ENCODE measurements around the gene CT47B1. TPM values are rescaled to one million over a fixed set of nuclear protein-coding genes. Genes with fewer than 3 reads are reported as not detected.

CT47B1 gene
- total RNA-seq, 1 experiment from 2014 or later = not detected

DNA sequence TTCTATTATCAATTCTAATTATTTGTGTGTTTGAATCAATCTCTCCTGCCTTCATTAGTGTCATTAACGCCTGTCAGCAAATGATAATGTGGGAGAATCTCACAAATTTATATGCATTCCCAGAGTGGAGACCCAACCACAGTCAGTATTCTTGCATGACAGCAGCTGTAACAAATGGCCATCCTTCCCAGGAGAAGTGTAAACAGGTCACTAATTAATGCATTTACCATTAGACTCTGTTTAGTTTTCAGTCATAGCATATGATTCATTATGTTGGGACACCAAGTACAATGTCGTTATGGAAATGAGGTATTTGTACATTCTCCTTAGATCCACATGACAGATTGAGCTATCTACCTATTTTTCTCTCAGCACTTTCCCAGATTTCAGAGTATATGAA is 50.5 kb downstream of the CT47B1 start:
- BruUV-seq (replicated peaks) = no TSS peak
- peak overlapping the region; percentile 14 for H3K27ac Mint-ChIP-seq (ENCODE audit: unreplicated experiment)
- H3K9me3 Mint-ChIP-seq (ENCODE audit: low read depth, unreplicated experiment) = peaks cover 2% of the 10 kb centered on the region
- peaks cover 21% of the 10 kb centered on the region for H3K4me1 Mint-ChIP-seq (ENCODE audit: low read depth, unreplicated experiment)
- intact Hi-C loops (cut with micrococcal nuclease; ENCODE audit: unreplicated experiment) = no loop called here
- CTCF ChIA-PET = no interaction called here
- no peaks in the 10 kb centered on the region for H3K27me3 Mint-ChIP-seq (ENCODE audit: unreplicated experiment)
- DNase-seq = no peak
- TF ChIP-seq, protein P1, sequence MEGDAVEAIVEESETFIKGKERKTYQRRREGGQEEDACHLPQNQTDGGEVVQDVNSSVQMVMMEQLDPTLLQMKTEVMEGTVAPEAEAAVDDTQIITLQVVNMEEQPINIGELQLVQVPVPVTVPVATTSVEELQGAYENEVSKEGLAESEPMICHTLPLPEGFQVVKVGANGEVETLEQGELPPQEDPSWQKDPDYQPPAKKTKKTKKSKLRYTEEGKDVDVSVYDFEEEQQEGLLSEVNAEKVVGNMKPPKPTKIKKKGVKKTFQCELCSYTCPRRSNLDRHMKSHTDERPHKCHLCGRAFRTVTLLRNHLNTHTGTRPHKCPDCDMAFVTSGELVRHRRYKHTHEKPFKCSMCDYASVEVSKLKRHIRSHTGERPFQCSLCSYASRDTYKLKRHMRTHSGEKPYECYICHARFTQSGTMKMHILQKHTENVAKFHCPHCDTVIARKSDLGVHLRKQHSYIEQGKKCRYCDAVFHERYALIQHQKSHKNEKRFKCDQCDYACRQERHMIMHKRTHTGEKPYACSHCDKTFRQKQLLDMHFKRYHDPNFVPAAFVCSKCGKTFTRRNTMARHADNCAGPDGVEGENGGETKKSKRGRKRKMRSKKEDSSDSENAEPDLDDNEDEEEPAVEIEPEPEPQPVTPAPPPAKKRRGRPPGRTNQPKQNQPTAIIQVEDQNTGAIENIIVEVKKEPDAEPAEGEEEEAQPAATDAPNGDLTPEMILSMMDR (IDR thresholded peaks at IDR 0.05; ENCODE audit: unreplicated experiment) = no peak
- H3K4me3 Mint-ChIP-seq (ENCODE audit: low read depth, unreplicated experiment) = no peak overlapping the region
- H3K36me3 Mint-ChIP-seq (ENCODE audit: insufficient read depth, unreplicated experiment) = no peaks in the 10 kb centered on the region

DNA sequence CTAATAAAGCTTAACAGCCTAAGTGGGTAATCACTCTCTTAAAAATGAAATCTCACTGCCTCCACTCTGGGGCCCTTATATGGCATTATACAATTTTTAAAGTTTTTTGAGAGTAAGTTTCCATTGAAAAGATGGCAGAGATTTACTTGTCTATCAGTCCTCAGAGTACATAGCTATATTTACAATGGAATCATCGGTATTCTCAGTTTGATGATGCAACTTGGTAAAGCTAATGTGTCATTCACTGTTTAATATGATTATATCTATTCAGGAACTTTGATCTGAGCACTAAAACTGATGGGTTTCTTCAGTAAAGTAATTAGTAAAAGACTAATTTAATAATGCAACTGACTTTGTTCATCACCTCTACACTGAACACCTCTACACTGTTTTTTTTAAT is 51.6 kb downstream of the CT47B1 start:
- no TSS peak for BruUV-seq (replicated peaks)
- intact Hi-C loops (cut with micrococcal nuclease; ENCODE audit: unreplicated experiment) = no loop called here
- Mint-ChIP-seq H3K4me3 (ENCODE audit: low read depth, unreplicated experiment) (no peak overlapping the region), H3K9me3 (ENCODE audit: low read depth, unreplicated experiment) (no peaks in the 10 kb centered on the region), H3K27ac (ENCODE audit: unreplicated experiment) (no peak overlapping the region), H3K27me3 (ENCODE audit: unreplicated experiment) (no peaks in the 10 kb centered on the region), H3K36me3 (ENCODE audit: insufficient read depth, unreplicated experiment) (no peaks in the 10 kb centered on the region), H3K4me1 (ENCODE audit: low read depth, unreplicated experiment) (peaks cover 21% of the 10 kb centered on the region)
- TF ChIP-seq, protein P1 (IDR thresholded peaks at IDR 0.05; ENCODE audit: unreplicated experiment) = no peak
- CTCF ChIA-PET = interaction anchor here (1.6 kb wide), 1 partner anchor 34 kb away, joined by 3 read pairs; no protein-coding TSS in a partner anchor
- DNase-seq = no peak

DNA sequence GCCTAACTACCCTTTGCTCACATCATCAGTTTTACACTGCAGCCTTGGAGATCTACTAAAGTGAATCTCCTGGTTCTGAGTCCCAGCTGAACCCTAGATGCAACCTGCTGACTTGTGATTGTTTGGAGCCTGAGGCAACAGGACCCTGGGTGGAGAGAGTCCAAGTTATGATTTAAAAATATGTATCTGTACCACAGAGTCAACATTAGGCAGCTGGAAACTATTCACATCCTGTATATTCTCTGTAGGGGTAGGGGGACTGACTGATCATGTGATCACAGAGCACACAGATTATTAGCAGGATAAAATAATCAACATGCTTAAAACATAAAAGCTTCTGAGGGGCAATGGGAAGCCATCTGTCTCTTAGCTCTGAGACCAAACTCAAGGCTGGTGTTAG is 52.1 kb downstream of the CT47B1 start:
- TF ChIP-seq, protein P1 (IDR thresholded peaks at IDR 0.05; ENCODE audit: unreplicated experiment) = no peak
- intact Hi-C loops (cut with micrococcal nuclease; ENCODE audit: unreplicated experiment) = no loop called here
- Mint-ChIP-seq H3K27me3 (ENCODE audit: unreplicated experiment) (no peaks in the 10 kb centered on the region), H3K9me3 (ENCODE audit: low read depth, unreplicated experiment) (no peaks in the 10 kb centered on the region), H3K27ac (ENCODE audit: unreplicated experiment) (no peak overlapping the region), H3K36me3 (ENCODE audit: insufficient read depth, unreplicated experiment) (no peaks in the 10 kb centered on the region), H3K4me1 (ENCODE audit: low read depth, unreplicated experiment) (peaks cover 21% of the 10 kb centered on the region), H3K4me3 (ENCODE audit: low read depth, unreplicated experiment) (no peak overlapping the region)
- no peak for DNase-seq
- CTCF ChIA-PET = interaction anchor here (1.6 kb wide), 1 partner anchor 33 kb away, joined by 3 read pairs; no protein-coding TSS in a partner anchor
- BruUV-seq (replicated peaks) = no TSS peak

Other genes with a start within 250 kb of the CT47B1 start
- 25.0 and 26.8 TPM in 2 replicates for gene C1GALT1C1, start 245.8 kb downstream of the CT47B1 start, total RNA-seq (2022)
- not detected in 2 replicates for gene CT47A11, start 61.3 kb upstream of the CT47B1 start, total RNA-seq (2022)
- not detected in 2 replicates for gene CT47A10, start 66.2 kb upstream of the CT47B1 start, total RNA-seq (2022)
- gene CT47A9, start 71.0 kb upstream of the CT47B1 start, total RNA-seq (2022) = not detected in 2 replicates
- gene CT47A8, start 75.9 kb upstream of the CT47B1 start, total RNA-seq (2022) = not detected in 2 replicates
- not detected in 2 replicates for gene CT47A7, start 80.7 kb upstream of the CT47B1 start, total RNA-seq (2022)
- gene CT47A6, start 85.6 kb upstream of the CT47B1 start, total RNA-seq (2022) = not detected in 2 replicates
- gene CT47A5, start 90.5 kb upstream of the CT47B1 start, total RNA-seq (2022) = not detected in 2 replicates
- not detected in 2 replicates for gene CT47A4, start 95.3 kb upstream of the CT47B1 start, total RNA-seq (2022)
- not detected in 2 replicates for gene CT47A3, start 100.2 kb upstream of the CT47B1 start, total RNA-seq (2022)
- not detected in 2 replicates for gene CT47A2, start 105.1 kb upstream of the CT47B1 start, total RNA-seq (2022)
- gene CT47A1, start 109.9 kb upstream of the CT47B1 start, total RNA-seq (2022) = not detected in 2 replicates
- 16.3 and 19.6 TPM in 2 replicates for gene GLUD2, start 171.7 kb upstream of the CT47B1 start, total RNA-seq (2022)